ENCODE data around the gene GRK3. TPM values are rescaled to one million over a fixed set of nuclear protein-coding genes. Genes with fewer than 3 reads are reported as not detected.
A peak's percentile ranks its signal among the peaks of the same experiment; 100 is the strongest.

The GRK3 gene
- total RNA-seq, 1 experiment from 2014 or later = 14.6 TPM

GRCh38 chr22:25747245-25747944, 182.9 kb downstream of the GRK3 start:
- H3K4me1 ChIP-seq (ENCODE audit: control insufficient read depth in 1 of 2, insufficient read depth in 2 of 2, low read length in 2 of 2) = peaks cover 12 to 24% of the 10 kb centered on the region in 2 experiments
- H4K20me1 ChIP-seq (ENCODE audit: insufficient read depth) = no peaks in the 10 kb centered on the region
- no peaks in the 10 kb centered on the region for H3K79me2 ChIP-seq (ENCODE audit: insufficient read depth, low read length)
- no peak overlapping the region; the same call in 1 of the 2 replicates for H3K27ac ChIP-seq (ENCODE audit: low read depth, low read length)
- 0 out of 4 replicates have a peak overlapping the region, but pooled peaks of 1 of the 2 experiments have one; percentile 5 for H3K4me3 ChIP-seq (replicated peaks in 1 of 2; ENCODE audit: low read depth in 1 of 2, low read length in 2 of 2)
- ATAC-seq (peak; percentile 77), DNase-seq (ENCODE audit: low read depth, low spot score) (peak; percentile 45)
- no TSS peak for BruUV-seq (replicated peaks)
- CTCF ChIA-PET = interaction anchor here (1.0 kb wide), 1 partner anchor 204 kb away, joined by 3 read pairs; no protein-coding TSS in a partner anchor
- H3K9me3 ChIP-seq (ENCODE audit: control insufficient read depth in 1 of 2, insufficient read depth in 1 of 2, low read depth in 1 of 2, low read length in 2 of 2) = no peaks in the 10 kb centered on the region
- POLR2A ChIA-PET = no interaction called here
- no peak overlapping the region for H3K9ac ChIP-seq (ENCODE audit: low read length)
- peak overlapping the region; percentile 44 for H3K4me2 ChIP-seq (ENCODE audit: low read length)
- H3K9me2 ChIP-seq (ENCODE audit: insufficient read depth) = no peaks in the 10 kb centered on the region
- TF ChIP-seq SRF (IDR thresholded peaks at IDR 0.05; ENCODE audit: low read depth) (peak; percentile 73), SP1 (IDR thresholded peaks at IDR 0.05; ENCODE audit: low read depth) (peak; percentile 54), FOSL1 (IDR thresholded peaks at IDR 0.05; ENCODE audit: low read depth) (peak; percentile 55), ZNF274 (IDR thresholded peaks at IDR 0.05; ENCODE audit: low read depth, low read length) (no peak)
- intact Hi-C loops (cut with micrococcal nuclease) = no loop called here
- no peaks in the 10 kb centered on the region for H3K27me3 ChIP-seq (ENCODE audit: insufficient read depth, low read length)
- H2AFZ ChIP-seq (ENCODE audit: low read depth, low read length, poor library complexity, severe bottlenecking) = peak overlapping the region; percentile 67
- H3K36me3 ChIP-seq (ENCODE audit: control insufficient read depth in 1 of 2, insufficient read depth in 2 of 2, low read length in 2 of 2) = no peaks in the 10 kb centered on the region
- RAD21 ChIA-PET (ENCODE audit: low non-redundant PET in 1 of 2, low total read pairs in 2 of 2, uncharacterized antibody in 2 of 2, unreplicated experiment in 2 of 2) = no interaction called here

- ATAC-seq (no peak), DNase-seq (ENCODE audit: low read depth, low spot score) (no peak)
- ChIA-PET CTCF (no interaction called here), POLR2A (no interaction called here), RAD21 (ENCODE audit: low non-redundant PET in 1 of 2, low total read pairs in 2 of 2, uncharacterized antibody in 2 of 2, unreplicated experiment in 2 of 2) (no interaction called here)
- no peaks in the 10 kb centered on the region for H3K27me3 ChIP-seq (ENCODE audit: insufficient read depth, low read length)
- no peaks in the 10 kb centered on the region for H3K79me2 ChIP-seq (ENCODE audit: insufficient read depth, low read length)
- TF ChIP-seq JUND (IDR thresholded peaks at IDR 0.05) = no peak
- no peak for TF ChIP-seq FOSL1 (IDR thresholded peaks at IDR 0.05; ENCODE audit: low read depth)
- no peak for TF ChIP-seq TCF7L2 (IDR thresholded peaks at IDR 0.05; ENCODE audit: borderline replicate concordance, extremely low read depth, insufficient read depth, insufficient read length)
- TF ChIP-seq CBX3 (IDR thresholded peaks at IDR 0.05; ENCODE audit: low read depth) = no peak
- no peak for TF ChIP-seq POLR2A (IDR thresholded peaks at IDR 0.05; ENCODE audit: borderline replicate concordance, extremely low read depth, insufficient read depth, insufficient read length)
- TF ChIP-seq EZH2 (IDR thresholded peaks at IDR 0.05) = no peak
- no peak for TF ChIP-seq YY1 (IDR thresholded peaks at IDR 0.05; ENCODE audit: extremely low read depth, insufficient replicate concordance, low read depth, low read length)
- TF ChIP-seq EGR1 (IDR thresholded peaks at IDR 0.05; ENCODE audit: low read depth) = no peak
- no peak for TF ChIP-seq EZH2phosphoT487 (IDR thresholded peaks at IDR 0.05; ENCODE audit: borderline replicate concordance)
- TF ChIP-seq SRF (IDR thresholded peaks at IDR 0.05; ENCODE audit: low read depth) = no peak
- no peak for TF ChIP-seq ZBTB33 (IDR thresholded peaks at IDR 0.05; ENCODE audit: extremely low read depth, insufficient replicate concordance, low read length)
- TF ChIP-seq ZFX (IDR thresholded peaks at IDR 0.05) = no peak
- no peak for TF ChIP-seq SIN3A (IDR thresholded peaks at IDR 0.05; ENCODE audit: low read depth)
- no peak for TF ChIP-seq CEBPB (IDR thresholded peaks at IDR 0.05; ENCODE audit: low read depth)
- TF ChIP-seq POLR2AphosphoS5 (IDR thresholded peaks at IDR 0.05; ENCODE audit: low read depth, low read length) = no peak
- intact Hi-C loops (cut with micrococcal nuclease) = no loop called here
- H2AFZ ChIP-seq (ENCODE audit: low read depth, low read length, poor library complexity, severe bottlenecking) = no peak overlapping the region
- H3K4me2 ChIP-seq (ENCODE audit: low read length) = peak overlapping the region; percentile 44; the same call in 1 of the 2 replicates
- no peaks in the 10 kb centered on the region for H3K9me2 ChIP-seq (ENCODE audit: insufficient read depth)
- no peak overlapping the region for H3K9ac ChIP-seq (ENCODE audit: low read length)
- H3K4me1 ChIP-seq (ENCODE audit: control insufficient read depth in 1 of 2, insufficient read depth in 2 of 2, low read length in 2 of 2) = peaks cover 12 to 24% of the 10 kb centered on the region in 2 experiments
- no peak overlapping the region for H3K27ac ChIP-seq (ENCODE audit: low read depth, low read length)
- H4K20me1 ChIP-seq (ENCODE audit: insufficient read depth) = no peaks in the 10 kb centered on the region
- no TSS peak for BruUV-seq (replicated peaks)
- no peaks in the 10 kb centered on the region for H3K36me3 ChIP-seq (ENCODE audit: control insufficient read depth in 1 of 2, insufficient read depth in 2 of 2, low read length in 2 of 2)
- H3K9me3 ChIP-seq (ENCODE audit: control insufficient read depth in 1 of 2, insufficient read depth in 1 of 2, low read depth in 1 of 2, low read length in 2 of 2) = no peaks in the 10 kb centered on the region
- no peak overlapping the region for H3K4me3 ChIP-seq (replicated peaks in 1 of 2; ENCODE audit: low read depth in 1 of 2, low read length in 2 of 2)
Measured at GRCh38 chr22:25748140-25748539, 183.7 kb downstream of the GRK3 start.
